ENCODE results near the gene CELSR1. TPM values are rescaled to one million over a fixed set of nuclear protein-coding genes. Genes with fewer than 3 reads are reported as not detected.

CELSR1 gene
- 4.8 TPM for total RNA-seq (ENCODE audit: insufficient read depth, low replicate concordance)

- peak; percentile 45 for DNase-seq (ENCODE audit: low spot score)
Measured at GRCh38 chr22:46537225-46537945, at the start of gene CELSR1. Gene CELSR1, minus strand, starts transcription at chr22:46537620. Its CDS starts 450 bp downstream, at chr22:46537170.

- DNase-seq (ENCODE audit: low spot score), result no peak
Measured at GRCh38 chr22:46587061-46587460, 49.6 kb upstream of the CELSR1 start.

GRCh38 chr22:46586531-46587011 lies 49.2 kb upstream of the CELSR1 start:
- no peak for DNase-seq (ENCODE audit: low spot score)

GRCh38 chr22:46586123-46586519 lies 48.7 kb upstream of the CELSR1 start:
- DNase-seq (ENCODE audit: low spot score), result no peak

- no peak for DNase-seq (ENCODE audit: low spot score)
Measured at GRCh38 chr22:46585340-46586122, 48.1 kb upstream of the CELSR1 start.

GRCh38 chr22:46584081-46584921 lies 46.9 kb upstream of the CELSR1 start:
- peak; percentile 64 for DNase-seq (ENCODE audit: low spot score)

GRCh38 chr22:46583571-46583970 lies 46.2 kb upstream of the CELSR1 start:
- no peak for DNase-seq (ENCODE audit: low spot score)

- no peak for DNase-seq (ENCODE audit: low spot score)
Measured at GRCh38 chr22:46582281-46582933, 45.0 kb upstream of the CELSR1 start.

- no peak for DNase-seq (ENCODE audit: low spot score)
Measured at GRCh38 chr22:46581538-46582244, 44.3 kb upstream of the CELSR1 start.

- no peak for DNase-seq (ENCODE audit: low spot score)
Measured at GRCh38 chr22:46580940-46581537, 43.6 kb upstream of the CELSR1 start.

- DNase-seq (ENCODE audit: low spot score), result no peak
Measured at GRCh38 chr22:46579751-46580449, 42.5 kb upstream of the CELSR1 start.

- no peak for DNase-seq (ENCODE audit: low spot score)
Measured at GRCh38 chr22:46578824-46579561, 41.6 kb upstream of the CELSR1 start.

GRCh38 chr22:46578251-46578823 lies 40.9 kb upstream of the CELSR1 start:
- no peak for DNase-seq (ENCODE audit: low spot score)

GRCh38 chr22:46577368-46578249 lies 40.2 kb upstream of the CELSR1 start:
- no peak for DNase-seq (ENCODE audit: low spot score)

- DNase-seq (ENCODE audit: low spot score), result peak; percentile 40
Measured at GRCh38 chr22:46576556-46577367, 39.3 kb upstream of the CELSR1 start.

GRCh38 chr22:46575911-46576555 lies 38.6 kb upstream of the CELSR1 start:
- DNase-seq (ENCODE audit: low spot score), result no peak
